NOMO-1 (cell line): Measurements from ENCODE around the gene DDX47.
"Not testable (repeated sequence)": the region's sequence is repeated elsewhere in the genome, so short reads cannot be mapped to it uniquely, and the experiment has no call there.

ENCODE experiments used
- DNase-seq, 2 experiments: peaks; one replicate each; lab custom pipeline; 2025; ENCODE audit not compliant: unreplicated experiment in 2 of 2; lab: John Stamatoyannopoulos, UW

Gene DDX47

DNA sequence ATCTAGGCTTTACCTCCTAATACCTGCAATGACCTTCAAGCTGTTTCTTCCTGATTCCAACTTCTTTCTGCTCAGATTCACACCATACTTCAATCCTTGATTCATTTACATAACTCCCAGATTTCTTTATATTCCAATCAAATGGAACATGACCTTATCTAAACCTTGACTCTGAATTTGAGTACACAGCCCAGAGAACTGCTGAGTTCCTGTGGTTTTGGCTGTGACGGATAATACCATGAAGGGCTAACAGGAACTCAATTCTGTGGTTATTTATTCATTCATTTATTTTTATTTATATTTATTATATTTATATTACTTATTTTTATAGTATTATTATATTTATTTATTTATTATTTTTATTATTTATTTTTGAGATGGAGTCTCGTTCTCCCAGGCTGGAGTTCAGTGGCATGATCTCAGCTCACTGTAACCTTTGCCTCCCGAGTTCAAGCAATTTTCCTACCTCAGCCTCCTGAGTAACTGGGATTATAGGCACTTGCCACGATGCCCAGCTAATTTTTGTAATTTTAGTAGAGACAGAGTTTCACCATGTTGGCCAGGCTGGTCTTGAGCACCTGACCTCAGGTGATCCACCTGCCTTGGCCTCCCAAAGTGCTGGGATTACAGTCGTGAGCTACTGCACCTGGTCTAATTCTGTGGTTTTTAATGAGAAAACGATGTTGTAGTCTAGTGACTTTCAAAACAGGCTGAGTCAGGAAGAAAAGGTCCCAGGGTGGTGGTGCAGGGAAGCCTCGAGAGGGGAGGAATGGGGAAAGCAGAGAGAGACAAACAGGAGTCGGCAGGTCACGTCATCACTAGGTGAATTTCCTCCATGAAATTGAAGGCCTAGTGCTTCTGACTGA, 16.0 kb upstream of the DDX47 start:
- no peak for DNase-seq

GRCh38 chr12:12797794-12798152, 15.4 kb upstream of the DDX47 start:
- DNase-seq, result no peak

- DNase-seq, result no peak
Observed at GRCh38 chr12:12798480-12798879, 14.7 kb upstream of the DDX47 start.

DNA sequence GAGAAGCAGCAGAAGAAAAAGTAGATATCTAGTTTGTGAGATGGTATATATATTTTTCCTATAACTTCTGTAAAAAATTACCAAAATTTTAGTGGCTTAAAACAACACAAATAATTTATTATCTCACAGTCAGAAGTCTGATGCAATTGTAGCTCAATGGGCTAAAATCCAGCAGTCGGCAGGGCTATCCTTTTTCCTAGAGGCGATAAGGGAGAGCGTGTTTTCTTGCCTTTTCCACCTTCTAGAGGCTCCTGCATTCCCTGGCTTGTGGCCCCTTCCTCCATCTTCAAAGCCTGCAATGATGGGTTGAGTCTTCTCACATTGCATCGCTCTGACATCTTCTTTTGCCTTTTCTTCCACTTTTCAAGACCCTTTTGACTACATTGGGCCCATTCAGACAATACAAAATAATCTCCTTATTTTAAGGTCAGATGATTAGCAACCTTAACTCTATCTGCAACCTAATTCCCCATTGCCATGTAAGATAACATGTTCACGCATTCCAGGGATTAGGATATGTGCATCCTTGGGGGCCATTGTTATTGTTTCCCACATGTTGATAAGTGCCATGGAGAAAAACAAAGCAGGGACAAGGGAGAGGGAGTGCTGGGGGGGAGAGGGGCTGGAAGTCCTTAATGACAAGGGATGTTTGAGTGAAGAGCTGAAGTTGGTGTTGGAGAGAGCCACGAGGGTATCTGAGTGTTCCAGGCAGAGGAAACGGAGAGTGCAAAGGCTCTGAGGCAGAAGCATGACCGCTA, 13.8 kb upstream of the DDX47 start:
- DNase-seq, result no peak

- DNase-seq, result no peak
Observed at GRCh38 chr12:12800406-12801180, 12.6 kb upstream of the DDX47 start.

DNA sequence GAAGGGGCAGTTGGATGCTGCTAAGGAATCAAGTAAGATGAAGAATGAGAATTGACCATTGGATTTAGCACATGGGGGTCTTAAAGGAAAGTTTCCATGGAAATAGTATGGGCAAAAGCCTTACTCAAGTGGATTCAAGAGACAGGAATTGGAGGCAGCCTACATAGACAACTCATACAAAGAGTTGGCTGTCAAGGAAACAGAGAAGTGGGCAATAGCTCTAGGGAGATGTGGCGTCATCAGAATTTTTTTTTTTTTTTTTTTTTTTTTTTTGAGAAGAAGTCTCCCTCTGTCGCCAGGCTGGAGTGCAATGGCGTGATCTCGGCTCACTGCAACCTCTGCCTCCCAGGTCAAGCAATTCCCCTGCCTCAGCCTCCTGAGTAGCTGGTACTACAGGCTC, 11.5 kb upstream of the DDX47 start:
- peak in 1 of 2 experiments; percentile 17 for DNase-seq

DNA sequence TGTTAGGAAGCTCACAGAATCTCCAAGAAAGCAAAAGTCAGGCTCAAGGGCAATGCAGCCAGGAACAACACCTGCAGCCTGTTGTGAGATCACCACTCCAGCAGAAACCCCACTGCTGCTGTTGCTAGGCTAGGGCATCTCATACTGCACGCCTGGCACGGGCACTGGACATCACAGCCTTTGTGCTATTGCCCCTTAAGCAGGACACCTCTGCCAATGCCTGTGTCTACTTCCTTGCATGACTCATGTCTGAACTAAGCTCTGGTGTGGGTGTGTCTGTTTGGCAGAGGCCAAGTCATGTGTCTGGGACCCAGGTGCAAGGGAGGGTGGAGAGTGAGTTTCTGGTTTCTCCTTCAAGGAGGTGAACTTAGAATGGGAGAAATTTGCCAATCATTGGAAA, 10.0 kb upstream of the DDX47 start:
- DNase-seq, result peak; percentile 41 to 48

- DNase-seq, result no peak
Observed at GRCh38 chr12:12804011-12804410, 9.1 kb upstream of the DDX47 start.

DNA sequence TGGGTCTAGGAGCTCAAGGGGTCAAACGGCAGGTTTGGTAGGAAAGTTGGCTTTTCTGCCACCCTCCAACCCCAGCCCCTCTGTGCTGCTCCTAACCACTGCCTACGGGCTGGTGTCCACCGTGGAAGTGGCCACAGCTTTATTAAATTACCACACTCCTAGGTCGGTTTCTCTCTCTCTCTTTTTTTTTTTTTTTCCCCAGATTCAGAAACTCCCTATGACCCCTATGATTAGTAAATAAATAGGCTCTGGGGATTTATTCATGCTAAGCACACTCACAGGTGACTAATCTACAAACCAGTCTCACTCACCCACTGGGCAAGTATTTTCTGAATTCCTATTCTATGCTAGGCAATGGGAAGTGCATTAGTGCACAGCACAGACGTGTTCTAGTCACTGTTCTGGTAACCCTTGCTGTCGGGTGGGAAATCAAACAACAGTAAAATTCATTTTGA, 8.7 kb upstream of the DDX47 start:
- no peak for DNase-seq

GRCh38 chr12:12806784-12807516, 6.2 kb upstream of the DDX47 start:
- DNase-seq, result no peak

DNA sequence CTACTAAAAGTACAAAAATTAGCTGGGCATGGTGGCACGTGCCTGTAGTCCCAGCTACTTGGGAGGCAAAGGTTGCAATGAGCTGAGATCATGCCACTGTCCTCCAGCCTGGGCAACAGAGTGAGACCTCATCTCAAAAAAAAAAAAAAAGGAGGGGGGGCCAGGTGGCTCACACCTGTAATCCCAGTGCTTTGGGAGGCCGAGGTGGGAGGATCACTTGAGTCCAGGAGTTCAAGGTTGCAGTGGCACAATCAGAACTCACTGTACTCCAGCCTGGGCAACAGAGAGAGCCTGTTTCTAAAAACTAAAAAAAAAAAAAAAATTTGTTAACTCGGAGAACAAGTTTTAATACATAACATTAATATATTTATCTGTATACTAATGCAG, 5.6 kb upstream of the DDX47 start:
- not testable (repeated sequence) for DNase-seq

DNA sequence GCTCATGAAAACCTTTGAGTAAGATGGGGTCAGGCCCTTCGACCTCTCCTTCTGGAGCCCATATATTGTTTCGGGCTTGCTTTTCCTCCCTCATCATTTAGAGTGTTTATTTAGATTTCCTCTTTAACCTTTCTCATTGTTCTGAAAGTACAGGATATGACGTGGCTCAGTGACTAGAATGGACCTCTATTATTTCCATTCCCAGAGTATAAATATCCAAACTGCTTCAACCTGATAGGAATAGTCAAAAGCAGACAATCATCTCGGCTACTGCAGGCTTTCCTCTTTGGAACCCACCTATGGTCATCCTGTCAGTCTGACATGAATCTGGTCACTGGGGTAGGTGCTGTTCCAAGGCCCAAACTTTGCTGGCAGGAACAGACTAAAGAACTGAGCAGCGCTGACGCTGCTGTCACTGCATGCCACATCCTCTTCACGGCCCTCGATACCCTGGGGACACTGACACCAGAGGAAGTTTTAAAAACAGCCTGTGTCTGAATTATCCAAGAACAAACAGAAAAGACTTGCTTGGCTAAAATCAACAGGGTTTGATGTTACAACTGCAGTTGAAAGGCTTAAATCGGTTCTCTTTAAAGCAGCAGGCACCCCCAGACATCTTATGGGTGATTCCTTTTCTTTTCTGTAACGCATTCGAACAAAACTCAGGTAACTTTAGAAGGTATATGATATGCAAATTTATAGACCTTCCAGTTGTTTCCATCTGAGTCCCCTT, 5.0 kb upstream of the DDX47 start:
- peak; percentile 2 to 8 for DNase-seq

GRCh38 chr12:12810553-12811021, 2.6 kb upstream of the DDX47 start:
- no peak for DNase-seq

GRCh38 chr12:12811343-12811742, 1.8 kb upstream of the DDX47 start:
- no peak for DNase-seq

DNA sequence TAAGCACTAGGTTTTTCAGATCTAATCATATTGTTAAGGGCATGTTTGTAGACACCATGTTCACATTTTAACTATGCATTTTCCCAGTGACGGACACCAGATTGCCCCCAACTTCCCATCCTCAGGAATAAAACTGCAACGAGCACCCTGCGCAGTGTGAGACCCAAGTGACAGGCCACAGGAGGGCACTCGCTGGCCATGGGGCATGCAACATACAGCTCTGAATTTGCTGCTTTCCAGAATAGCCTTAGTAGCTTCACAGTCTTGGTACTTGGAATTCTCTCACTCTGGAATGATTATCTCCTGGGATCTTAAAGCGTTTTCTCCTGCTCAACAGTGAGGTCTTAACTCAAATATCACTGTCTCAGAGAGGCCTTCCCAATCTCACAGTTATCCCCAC, 972 bp upstream of the DDX47 start:
- no peak for DNase-seq

DNA sequence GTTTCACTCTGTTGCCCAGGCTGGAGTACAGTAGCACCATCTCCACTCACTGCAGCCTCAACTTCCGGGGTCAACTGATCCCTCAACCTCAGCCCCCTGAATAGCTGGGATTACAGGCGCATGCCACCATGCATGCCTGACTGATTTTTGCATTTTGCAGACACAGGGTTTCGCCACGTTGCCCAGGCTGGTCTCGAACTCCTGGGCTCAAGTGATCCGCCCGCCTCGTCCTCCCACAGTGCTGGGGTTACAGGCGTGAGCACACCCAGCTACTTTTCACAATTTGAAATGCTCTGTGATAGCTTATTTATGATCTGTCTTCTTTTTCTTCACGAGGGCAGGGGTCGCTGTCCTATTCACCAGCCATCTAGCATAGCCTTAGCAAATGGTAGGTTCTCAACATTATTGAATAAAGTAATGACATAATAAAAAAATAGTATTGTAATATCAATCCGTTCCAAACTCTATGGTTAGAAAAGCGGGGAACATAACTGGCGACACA, 477 bp upstream of the DDX47 start:
- DNase-seq, result no peak

GRCh38 chr12:12817616-12818015, 4.5 kb downstream of the DDX47 start:
- peak in 1 of 2 experiments; percentile 32 for DNase-seq

GRCh38 chr12:12818701-12819100, 5.6 kb downstream of the DDX47 start:
- no peak for DNase-seq

DNA sequence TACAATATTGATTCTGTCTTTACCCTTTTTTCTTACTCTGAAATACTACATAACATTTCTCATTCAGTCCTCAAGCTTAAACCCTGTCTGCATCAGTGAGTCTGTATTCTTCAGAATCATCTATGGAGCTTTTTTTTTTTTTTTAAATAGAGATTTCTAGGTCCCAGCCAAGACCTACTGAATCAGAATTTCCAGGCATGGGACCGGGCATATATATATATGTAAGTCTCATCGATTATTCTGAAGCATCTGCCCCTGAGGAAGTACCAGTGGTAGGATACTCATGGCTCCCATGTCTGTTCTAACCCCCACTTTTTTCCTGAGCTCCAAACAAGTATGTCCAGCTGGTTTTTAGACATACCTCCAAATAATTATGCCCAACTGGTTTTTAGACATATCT, 6.1 kb downstream of the DDX47 start:
- DNase-seq, result no peak
